Left forelimb (tissue), 1 donor: ENCODE results near the gene PLCD3.

Experiments used
- DNase-seq: peaks from one replicate; pipeline ENCODE4 v3.0.0-alpha.2; 2018; ENCODE audit warnings: low spot score

The PLCD3 gene

GRCh38 chr17:45067637-45068036 is 64.7 kb downstream of the PLCD3 start:
- no peak for DNase-seq

- no peak for DNase-seq
These were observed 69.1 kb downstream of the PLCD3 start for GRCh38 chr17:45063198-45063597.

- DNase-seq = no peak
These were observed 70.6 kb downstream of the PLCD3 start for GRCh38 chr17:45061606-45062205.

GRCh38 chr17:45060797-45061605 is 71.3 kb downstream of the PLCD3 start, which contains the start of gene NMT1:
NMT1 (plus strand) TSS chr17:45061317; CDS start chr17:45061330, 13 bp downstream.
- DNase-seq = peak; percentile 98

- DNase-seq = no peak
These were observed 71.9 kb downstream of the PLCD3 start for GRCh38 chr17:45060382-45060796.
